ENCODE data around the gene CHST14. TPM values are rescaled to one million over a fixed set of nuclear protein-coding genes. Genes with fewer than 3 reads are reported as not detected.

The CHST14 gene
- polyA plus RNA-seq, 1 of the 3 experiments (the other 2 are of a cell fraction): 43.2 TPM

DNA sequence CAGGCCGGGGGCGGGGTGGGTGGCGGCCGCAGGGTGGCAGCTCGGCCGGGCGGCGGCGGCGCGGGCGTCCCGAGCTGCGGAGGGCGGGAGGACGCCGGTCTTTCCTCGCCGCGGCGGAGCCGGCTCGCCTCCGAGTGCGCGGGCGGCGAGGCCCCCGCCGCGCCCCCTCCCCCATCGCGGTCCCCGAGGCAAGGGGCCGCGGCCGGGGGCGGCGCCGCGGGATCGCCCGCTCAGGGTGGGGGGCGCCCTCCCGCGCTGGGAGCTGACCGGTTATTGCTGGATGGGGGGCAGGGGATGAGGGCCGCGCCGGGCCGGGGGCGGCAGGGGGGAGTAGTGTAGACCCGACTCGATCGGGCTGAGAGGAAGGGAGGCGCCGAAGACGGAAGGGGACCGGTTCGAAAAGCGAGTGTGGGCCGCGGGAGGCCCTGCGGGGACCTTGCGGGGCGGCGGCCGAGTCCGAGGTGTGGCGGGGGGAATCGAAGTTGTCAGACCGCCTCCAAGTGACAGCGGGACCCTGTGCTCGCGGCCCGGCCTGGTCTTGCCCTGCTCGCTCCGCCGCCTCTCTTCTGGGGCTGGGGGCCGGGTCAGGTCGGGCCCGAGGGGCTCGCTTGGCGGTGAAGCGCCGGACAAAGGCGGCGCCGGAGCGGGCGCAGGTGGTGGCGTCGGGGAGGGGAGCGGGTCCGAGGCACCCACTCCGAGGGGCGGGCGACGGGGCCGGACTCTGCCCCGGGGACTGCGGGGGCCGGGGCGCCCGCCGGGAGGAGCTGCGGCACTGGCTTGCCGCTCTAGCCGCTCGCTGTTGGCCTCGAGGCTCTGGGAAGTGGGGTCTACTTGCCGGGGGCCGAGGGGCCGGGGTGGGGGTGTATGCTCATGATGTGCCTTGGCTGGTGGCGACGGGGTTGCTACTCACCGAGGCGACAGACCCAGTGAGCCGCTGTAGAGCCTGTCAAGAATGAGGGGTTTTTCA is 28.9 kb upstream of the CHST14 start:
- TF ChIP-seq FOXJ3 (CRISPR knock-in tag; IDR thresholded peaks at IDR 0.05): no peak
- TF ChIP-seq, protein P1, sequence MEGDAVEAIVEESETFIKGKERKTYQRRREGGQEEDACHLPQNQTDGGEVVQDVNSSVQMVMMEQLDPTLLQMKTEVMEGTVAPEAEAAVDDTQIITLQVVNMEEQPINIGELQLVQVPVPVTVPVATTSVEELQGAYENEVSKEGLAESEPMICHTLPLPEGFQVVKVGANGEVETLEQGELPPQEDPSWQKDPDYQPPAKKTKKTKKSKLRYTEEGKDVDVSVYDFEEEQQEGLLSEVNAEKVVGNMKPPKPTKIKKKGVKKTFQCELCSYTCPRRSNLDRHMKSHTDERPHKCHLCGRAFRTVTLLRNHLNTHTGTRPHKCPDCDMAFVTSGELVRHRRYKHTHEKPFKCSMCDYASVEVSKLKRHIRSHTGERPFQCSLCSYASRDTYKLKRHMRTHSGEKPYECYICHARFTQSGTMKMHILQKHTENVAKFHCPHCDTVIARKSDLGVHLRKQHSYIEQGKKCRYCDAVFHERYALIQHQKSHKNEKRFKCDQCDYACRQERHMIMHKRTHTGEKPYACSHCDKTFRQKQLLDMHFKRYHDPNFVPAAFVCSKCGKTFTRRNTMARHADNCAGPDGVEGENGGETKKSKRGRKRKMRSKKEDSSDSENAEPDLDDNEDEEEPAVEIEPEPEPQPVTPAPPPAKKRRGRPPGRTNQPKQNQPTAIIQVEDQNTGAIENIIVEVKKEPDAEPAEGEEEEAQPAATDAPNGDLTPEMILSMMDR (IDR thresholded peaks at IDR 0.05): 0 out of 2 replicates have a peak, but pooled peaks have one; percentile 17
- TF ChIP-seq GATA2 (CRISPR knock-in tag; IDR thresholded peaks at IDR 0.05): no peak
- CTCF ChIA-PET: interaction anchor here (0.7 to 3.3 kb wide), 13 partner anchors 10 to 167 kb away, joined by 3 to 11 read pairs (median 4); partner anchors contain the start of gene CHST14
- POLR2A ChIA-PET: interaction anchor here (0.6 to 1.0 kb wide), 3 partner anchors 29 to 519 kb away, joined by 3 to 4 read pairs (median 3); partner anchors contain the start of genes CHST14 and RPUSD2
- Histone ChIP-seq H3K9me3 (no peaks in the 10 kb centered on the region), H3K4me1 (ENCODE audit: control insufficient read depth in 1 of 2, insufficient read depth in 2 of 2, low read depth in 1 of 2, low read length in 1 of 2) (peaks cover 8 to 32% of the 10 kb centered on the region in 2 experiments; a peak in 3 of 4 replicates), H3K27me3 (ENCODE audit: insufficient read depth) (no peaks in the 10 kb centered on the region), H3F3A (replicated peaks; ENCODE audit: insufficient read depth) (no peaks in the 10 kb centered on the region), H3K36me3 (replicated peaks in 1 of 2; ENCODE audit: control insufficient read depth in 1 of 2, insufficient read depth in 2 of 2, low read length in 1 of 2) (no peaks in the 10 kb centered on the region), H3K4me2 (peak overlapping the region; percentile 94), H3K79me2 (ENCODE audit: insufficient read depth) (peaks cover 49% of the 10 kb centered on the region), H2AFZ (ENCODE audit: low read depth) (no peak overlapping the region), H3K27ac (ENCODE audit: low read depth in 2 of 2, low read length in 1 of 2) (no peak overlapping the region; a peak in 1 of 4 replicates), H3K9ac (peak overlapping the region; percentile 60), H3K4me3 (ENCODE audit: low read depth in 2 of 2, low read length in 1 of 2) (peak overlapping the region; percentile 75 to 77), H4K20me1 (ENCODE audit: insufficient read depth) (peaks cover 48% of the 10 kb centered on the region), H3K9me2 (no peaks in the 10 kb centered on the region)
- 11% methylated on average over 27 of the region's 119 CpGs for WGBS (ENCODE audit: low lambda C conversion rate)
- peak; percentile 77 for DNase-seq

DNA sequence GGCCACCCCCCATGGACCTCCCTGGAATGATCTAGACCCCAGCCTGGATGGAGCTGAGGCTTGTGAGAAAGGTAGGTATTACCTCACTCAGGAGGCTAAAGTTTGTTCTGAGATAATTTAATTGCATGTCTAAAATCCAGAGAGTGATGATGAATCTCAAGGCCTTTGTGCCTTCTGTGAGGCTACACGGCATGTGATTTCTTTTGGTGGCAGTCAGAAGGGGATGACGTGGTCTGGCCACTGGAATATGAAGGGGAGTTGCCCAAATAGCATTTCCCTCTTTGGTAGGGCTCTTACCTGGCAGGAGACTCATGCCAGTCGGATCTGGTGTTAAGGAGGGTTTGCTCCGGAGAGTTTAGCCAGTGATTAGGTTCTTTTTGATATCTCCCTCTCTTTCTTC is 27.5 kb upstream of the CHST14 start:
- Histone ChIP-seq H3K9me2 (no peaks in the 10 kb centered on the region), H4K20me1 (ENCODE audit: insufficient read depth) (peaks cover 51% of the 10 kb centered on the region), H3K9ac (no peak overlapping the region), H3K27ac (ENCODE audit: low read depth in 2 of 2, low read length in 1 of 2) (no peak overlapping the region), H3K4me3 (ENCODE audit: low read depth in 2 of 2, low read length in 1 of 2) (peak overlapping the region in 1 of 2 experiments; percentile 75; a peak in 1 of 4 replicates), H3K79me2 (ENCODE audit: insufficient read depth) (peaks cover 62% of the 10 kb centered on the region), H2AFZ (ENCODE audit: low read depth) (no peak overlapping the region), H3K9me3 (no peaks in the 10 kb centered on the region), H3F3A (replicated peaks; ENCODE audit: insufficient read depth) (no peaks in the 10 kb centered on the region), H3K36me3 (replicated peaks in 1 of 2; ENCODE audit: control insufficient read depth in 1 of 2, insufficient read depth in 2 of 2, low read length in 1 of 2) (no peaks in the 10 kb centered on the region), H3K4me2 (peak overlapping the region; percentile 94), H3K4me1 (ENCODE audit: control insufficient read depth in 1 of 2, insufficient read depth in 2 of 2, low read depth in 1 of 2, low read length in 1 of 2) (peaks cover 6 to 29% of the 10 kb centered on the region in 2 experiments; a peak in 3 of 4 replicates), H3K27me3 (ENCODE audit: insufficient read depth) (no peaks in the 10 kb centered on the region)
- WGBS (ENCODE audit: low lambda C conversion rate): 98% methylated on average over 4 of the region's 4 CpGs
- POLR2A ChIA-PET: interaction anchor here (0.7 kb wide), 1 partner anchor 37 kb away, joined by 9 read pairs; no protein-coding TSS in a partner anchor
- CTCF ChIA-PET: interaction anchor here (0.6 to 3.3 kb wide), 7 partner anchors 7 to 27 kb away, joined by 3 to 11 read pairs (median 7); partner anchors contain the start of gene CHST14
- no peak for DNase-seq
- TF ChIP-seq TCF12 (IDR thresholded peaks at IDR 0.05): no peak
- no peak for TF ChIP-seq RFX5 (IDR thresholded peaks at IDR 0.05; ENCODE audit: low read length)
- TF ChIP-seq FOXJ3 (CRISPR knock-in tag; IDR thresholded peaks at IDR 0.05): no peak
- TF ChIP-seq MEF2A (IDR thresholded peaks at IDR 0.05; ENCODE audit: borderline replicate concordance, low read depth): no peak
- TF ChIP-seq TAF1 (IDR thresholded peaks at IDR 0.05; ENCODE audit: borderline replicate concordance, low read depth, low read length): no peak
- TF ChIP-seq FOSL2 (IDR thresholded peaks at IDR 0.05; ENCODE audit: borderline replicate concordance, low read depth): no peak
- no peak for TF ChIP-seq YY1 (IDR thresholded peaks at IDR 0.05; ENCODE audit: low read depth)
- TF ChIP-seq, protein P2, sequence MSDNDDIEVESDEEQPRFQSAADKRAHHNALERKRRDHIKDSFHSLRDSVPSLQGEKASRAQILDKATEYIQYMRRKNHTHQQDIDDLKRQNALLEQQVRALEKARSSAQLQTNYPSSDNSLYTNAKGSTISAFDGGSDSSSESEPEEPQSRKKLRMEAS (IDR thresholded peaks at IDR 0.05; ENCODE audit: low read depth): no peak
- TF ChIP-seq, protein P3, sequence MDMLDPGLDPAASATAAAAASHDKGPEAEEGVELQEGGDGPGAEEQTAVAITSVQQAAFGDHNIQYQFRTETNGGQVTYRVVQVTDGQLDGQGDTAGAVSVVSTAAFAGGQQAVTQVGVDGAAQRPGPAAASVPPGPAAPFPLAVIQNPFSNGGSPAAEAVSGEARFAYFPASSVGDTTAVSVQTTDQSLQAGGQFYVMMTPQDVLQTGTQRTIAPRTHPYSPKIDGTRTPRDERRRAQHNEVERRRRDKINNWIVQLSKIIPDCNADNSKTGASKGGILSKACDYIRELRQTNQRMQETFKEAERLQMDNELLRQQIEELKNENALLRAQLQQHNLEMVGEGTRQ (IDR thresholded peaks at IDR 0.05; ENCODE audit: borderline replicate concordance, low read depth, low read length): no peak
- no peak for TF ChIP-seq MXI1 (IDR thresholded peaks at IDR 0.05; ENCODE audit: low read depth, low read length)
- TF ChIP-seq, protein P4, sequence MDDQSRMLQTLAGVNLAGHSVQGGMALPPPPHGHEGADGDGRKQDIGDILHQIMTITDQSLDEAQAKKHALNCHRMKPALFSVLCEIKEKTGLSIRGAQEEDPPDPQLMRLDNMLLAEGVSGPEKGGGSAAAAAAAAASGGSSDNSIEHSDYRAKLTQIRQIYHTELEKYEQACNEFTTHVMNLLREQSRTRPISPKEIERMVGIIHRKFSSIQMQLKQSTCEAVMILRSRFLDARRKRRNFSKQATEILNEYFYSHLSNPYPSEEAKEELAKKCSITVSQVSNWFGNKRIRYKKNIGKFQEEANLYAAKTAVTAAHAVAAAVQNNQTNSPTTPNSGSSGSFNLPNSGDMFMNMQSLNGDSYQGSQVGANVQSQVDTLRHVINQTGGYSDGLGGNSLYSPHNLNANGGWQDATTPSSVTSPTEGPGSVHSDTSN (IDR thresholded peaks at IDR 0.05): no peak
- TF ChIP-seq CHD2 (IDR thresholded peaks at IDR 0.05; ENCODE audit: low read length, partially characterized antibody): no peak
- TF ChIP-seq EZH2phosphoT487 (IDR thresholded peaks at IDR 0.05; ENCODE audit: borderline replicate concordance, low read depth): no peak
- TF ChIP-seq, protein P5, sequence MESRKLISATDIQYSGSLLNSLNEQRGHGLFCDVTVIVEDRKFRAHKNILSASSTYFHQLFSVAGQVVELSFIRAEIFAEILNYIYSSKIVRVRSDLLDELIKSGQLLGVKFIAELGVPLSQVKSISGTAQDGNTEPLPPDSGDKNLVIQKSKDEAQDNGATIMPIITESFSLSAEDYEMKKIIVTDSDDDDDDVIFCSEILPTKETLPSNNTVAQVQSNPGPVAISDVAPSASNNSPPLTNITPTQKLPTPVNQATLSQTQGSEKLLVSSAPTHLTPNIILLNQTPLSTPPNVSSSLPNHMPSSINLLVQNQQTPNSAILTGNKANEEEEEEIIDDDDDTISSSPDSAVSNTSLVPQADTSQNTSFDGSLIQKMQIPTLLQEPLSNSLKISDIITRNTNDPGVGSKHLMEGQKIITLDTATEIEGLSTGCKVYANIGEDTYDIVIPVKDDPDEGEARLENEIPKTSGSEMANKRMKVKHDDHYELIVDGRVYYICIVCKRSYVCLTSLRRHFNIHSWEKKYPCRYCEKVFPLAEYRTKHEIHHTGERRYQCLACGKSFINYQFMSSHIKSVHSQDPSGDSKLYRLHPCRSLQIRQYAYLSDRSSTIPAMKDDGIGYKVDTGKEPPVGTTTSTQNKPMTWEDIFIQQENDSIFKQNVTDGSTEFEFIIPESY (IDR thresholded peaks at IDR 0.05; ENCODE audit: borderline replicate concordance, low read depth): no peak

Data from SK-N-SH (cell line).